Measurements from ENCODE around the gene PLCH1.
"Not testable (repeated sequence)": the region's sequence is repeated elsewhere in the genome, so short reads cannot be mapped to it uniquely, and the experiment has no call there.

Gene PLCH1

GRCh38 chr3:155637567-155637966 is 107.3 kb downstream of the PLCH1 start:
- POLR2A ChIA-PET: no interaction called here
- TF ChIP-seq ZNF384 (IDR thresholded peaks at IDR 0.05): no peak
- CTCF ChIA-PET: no interaction called here
- no peak for DNase-seq (ENCODE audit: extremely low spot score)

GRCh38 chr3:155635056-155635455 is 109.8 kb downstream of the PLCH1 start:
- TF ChIP-seq FOXK2 (IDR thresholded peaks at IDR 0.05) (no peak), SUZ12 (IDR thresholded peaks at IDR 0.05) (no peak), ELF4 (IDR thresholded peaks at IDR 0.05) (no peak), CTBP1 (IDR thresholded peaks at IDR 0.05; ENCODE audit: borderline replicate concordance) (no peak)
- no peak for DNase-seq (ENCODE audit: extremely low spot score)
- CTCF ChIA-PET: no interaction called here
- POLR2A ChIA-PET: no interaction called here

- ChIA-PET POLR2A (no interaction called here), CTCF (no interaction called here)
- TF ChIP-seq FOXK2 (IDR thresholded peaks at IDR 0.05) (no peak), CTBP1 (IDR thresholded peaks at IDR 0.05; ENCODE audit: borderline replicate concordance) (no peak), BHLHE40 (IDR thresholded peaks at IDR 0.05; ENCODE audit: borderline replicate concordance) (no peak), SP1 (IDR thresholded peaks at IDR 0.05) (no peak), SUZ12 (IDR thresholded peaks at IDR 0.05) (no peak), TARDBP (IDR thresholded peaks at IDR 0.05) (no peak), PKNOX1 (IDR thresholded peaks at IDR 0.05) (no peak), FOXA1 (IDR thresholded peaks at IDR 0.05) (no peak), LEF1 (IDR thresholded peaks at IDR 0.05; ENCODE audit: borderline replicate concordance) (no peak), ELF4 (IDR thresholded peaks at IDR 0.05) (no peak), ARNT (IDR thresholded peaks at IDR 0.05) (no peak), HDGF (IDR thresholded peaks at IDR 0.05; ENCODE audit: borderline replicate concordance) (no peak), NFRKB (IDR thresholded peaks at IDR 0.05) (no peak), L3MBTL2 (conservative IDR thresholded peaks at IDR 0.05) (no peak)
- no peak for DNase-seq (ENCODE audit: extremely low spot score)
Measured at GRCh38 chr3:155634121-155634719, 110.7 kb downstream of the PLCH1 start.

- DNase-seq (ENCODE audit: extremely low spot score): no peak
- ChIA-PET POLR2A (no interaction called here), CTCF (no interaction called here)
- no peak for TF ChIP-seq TARDBP (IDR thresholded peaks at IDR 0.05)
- TF ChIP-seq ZNF384 (IDR thresholded peaks at IDR 0.05): no peak
- TF ChIP-seq HDGF (IDR thresholded peaks at IDR 0.05; ENCODE audit: borderline replicate concordance): no peak
- no peak for TF ChIP-seq BHLHE40 (IDR thresholded peaks at IDR 0.05; ENCODE audit: borderline replicate concordance)
- no peak for TF ChIP-seq CTBP1 (IDR thresholded peaks at IDR 0.05; ENCODE audit: borderline replicate concordance)
- no peak for TF ChIP-seq SP1 (IDR thresholded peaks at IDR 0.05)
- TF ChIP-seq FOXK2 (IDR thresholded peaks at IDR 0.05): no peak
- TF ChIP-seq FOXM1 (IDR thresholded peaks at IDR 0.05; ENCODE audit: borderline replicate concordance): no peak
- no peak for TF ChIP-seq ELF4 (IDR thresholded peaks at IDR 0.05)
- TF ChIP-seq FOXA1 (IDR thresholded peaks at IDR 0.05): no peak
- TF ChIP-seq L3MBTL2 (conservative IDR thresholded peaks at IDR 0.05): no peak
- no peak for TF ChIP-seq ARNT (IDR thresholded peaks at IDR 0.05)
- no peak for TF ChIP-seq SUZ12 (IDR thresholded peaks at IDR 0.05)
- no peak for TF ChIP-seq LEF1 (IDR thresholded peaks at IDR 0.05; ENCODE audit: borderline replicate concordance)
- TF ChIP-seq PKNOX1 (IDR thresholded peaks at IDR 0.05): no peak
- TF ChIP-seq NFRKB (IDR thresholded peaks at IDR 0.05): no peak
Measured at GRCh38 chr3:155631323-155632019, 113.4 kb downstream of the PLCH1 start.

- DNase-seq (ENCODE audit: extremely low spot score): no peak
- TF ChIP-seq L3MBTL2 (conservative IDR thresholded peaks at IDR 0.05): no peak
- TF ChIP-seq LEF1 (IDR thresholded peaks at IDR 0.05; ENCODE audit: borderline replicate concordance): no peak
- TF ChIP-seq CTBP1 (IDR thresholded peaks at IDR 0.05; ENCODE audit: borderline replicate concordance): no peak
- no peak for TF ChIP-seq ELF4 (IDR thresholded peaks at IDR 0.05)
- TF ChIP-seq PKNOX1 (IDR thresholded peaks at IDR 0.05): no peak
- no peak for TF ChIP-seq NFRKB (IDR thresholded peaks at IDR 0.05)
- TF ChIP-seq ARNT (IDR thresholded peaks at IDR 0.05): no peak
- no peak for TF ChIP-seq FOXM1 (IDR thresholded peaks at IDR 0.05; ENCODE audit: borderline replicate concordance)
- TF ChIP-seq SUZ12 (IDR thresholded peaks at IDR 0.05): no peak
- TF ChIP-seq BHLHE40 (IDR thresholded peaks at IDR 0.05; ENCODE audit: borderline replicate concordance): no peak
- no peak for TF ChIP-seq FOXA1 (IDR thresholded peaks at IDR 0.05)
- no peak for TF ChIP-seq ZNF384 (IDR thresholded peaks at IDR 0.05)
- no peak for TF ChIP-seq TARDBP (IDR thresholded peaks at IDR 0.05)
- TF ChIP-seq SP1 (IDR thresholded peaks at IDR 0.05): no peak
- no peak for TF ChIP-seq FOXK2 (IDR thresholded peaks at IDR 0.05)
- TF ChIP-seq HDGF (IDR thresholded peaks at IDR 0.05; ENCODE audit: borderline replicate concordance): no peak
- ChIA-PET CTCF (no interaction called here), POLR2A (no interaction called here)
Measured at GRCh38 chr3:155629556-155629955, 115.3 kb downstream of the PLCH1 start.

GRCh38 chr3:155629056-155629455 is 115.8 kb downstream of the PLCH1 start:
- CTCF ChIA-PET: no interaction called here
- no peak for DNase-seq (ENCODE audit: extremely low spot score)
- POLR2A ChIA-PET: no interaction called here
- TF ChIP-seq TARDBP (IDR thresholded peaks at IDR 0.05): no peak
- TF ChIP-seq FOXK2 (IDR thresholded peaks at IDR 0.05): no peak

GRCh38 chr3:155622647-155623046 is 122.2 kb downstream of the PLCH1 start:
- POLR2A ChIA-PET: not testable (repeated sequence)

GRCh38 chr3:155620552-155620951 is 124.3 kb downstream of the PLCH1 start:
- DNase-seq (ENCODE audit: extremely low spot score); POLR2A ChIA-PET; CTCF ChIA-PET: not testable (repeated sequence)

More at GRCh38 chr3:155622647-155623046, 122.2 kb downstream of the PLCH1 start:
- DNase-seq (ENCODE audit: extremely low spot score); CTCF ChIA-PET: not testable (repeated sequence)
